Measurements from ENCODE around the gene SUSD3.

SUSD3 gene

GRCh38 chr9:93030642-93031628 is 27.6 kb upstream of the SUSD3 start:
- no peak for DNase-seq

DNA sequence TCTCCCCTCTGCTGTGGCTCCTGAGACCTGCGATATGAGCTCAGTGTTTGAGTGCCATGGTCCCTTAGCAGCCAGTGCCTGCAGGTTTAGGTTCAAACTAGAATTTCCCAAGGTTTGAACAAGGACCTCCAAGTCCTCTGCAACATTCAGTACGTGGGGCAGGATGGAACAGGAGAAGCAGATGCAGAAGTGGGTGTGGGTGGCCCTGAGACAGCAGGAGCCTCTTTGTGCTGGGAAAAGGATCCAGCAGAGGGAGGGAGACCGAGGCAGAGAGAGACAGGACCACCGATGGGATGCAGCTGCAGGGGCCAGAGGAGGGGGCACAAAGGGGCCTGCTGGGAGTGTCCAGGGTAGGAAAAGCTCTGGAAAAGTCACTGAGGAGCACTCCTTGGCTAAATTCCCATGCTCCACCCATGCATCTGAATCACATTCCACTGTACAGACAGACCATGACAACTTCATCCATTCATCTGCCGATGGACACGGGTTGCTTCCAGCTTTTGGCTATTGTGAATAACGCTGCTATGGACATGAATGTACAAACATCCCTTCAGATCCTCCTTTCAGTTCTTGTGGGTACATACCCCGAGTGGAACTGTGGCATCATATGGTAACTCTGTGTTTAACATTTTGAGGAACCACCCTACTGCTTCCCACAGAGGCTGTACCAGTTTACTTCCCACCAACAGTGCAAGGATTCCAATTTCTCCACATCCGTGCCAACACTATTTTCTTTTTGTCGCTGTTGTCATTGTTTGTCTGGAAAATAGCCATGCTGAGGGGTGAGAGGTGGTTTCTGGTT is 26.7 kb upstream of the SUSD3 start:
- no peak for DNase-seq

- no peak for DNase-seq
Observed at GRCh38 chr9:93032545-93032944, 26.0 kb upstream of the SUSD3 start.

DNA sequence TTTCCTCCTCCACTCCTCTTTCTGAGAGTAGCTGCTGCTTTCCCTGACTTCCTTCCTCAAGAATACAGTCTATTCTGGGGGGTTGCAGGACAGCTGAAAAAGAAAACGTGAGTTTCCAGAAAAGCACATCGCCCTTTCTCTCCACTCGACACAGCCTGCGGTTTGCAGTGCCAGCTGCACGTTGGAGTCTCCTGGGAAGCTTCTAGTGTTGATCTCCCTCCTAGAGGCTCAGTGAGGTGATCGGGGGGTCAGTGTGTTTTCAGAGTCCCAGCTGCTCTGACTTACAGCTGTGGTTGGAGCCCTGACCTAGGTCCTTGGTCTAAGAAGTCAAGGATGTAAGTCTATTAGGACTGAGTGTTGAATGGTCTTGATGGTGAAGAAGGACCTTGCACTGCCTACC is 25.0 kb upstream of the SUSD3 start:
- no peak for DNase-seq

- DNase-seq: no peak
Observed at GRCh38 chr9:93035106-93035660, 23.3 kb upstream of the SUSD3 start.

- no peak for DNase-seq
Observed at GRCh38 chr9:93035821-93036351, 22.6 kb upstream of the SUSD3 start.

GRCh38 chr9:93036887-93037475 is 21.5 kb upstream of the SUSD3 start:
- no peak for DNase-seq

- no peak for DNase-seq
Observed at GRCh38 chr9:93037476-93037971, 21.0 kb upstream of the SUSD3 start.

GRCh38 chr9:93038918-93039317 is 19.6 kb upstream of the SUSD3 start:
- DNase-seq: no peak

DNA sequence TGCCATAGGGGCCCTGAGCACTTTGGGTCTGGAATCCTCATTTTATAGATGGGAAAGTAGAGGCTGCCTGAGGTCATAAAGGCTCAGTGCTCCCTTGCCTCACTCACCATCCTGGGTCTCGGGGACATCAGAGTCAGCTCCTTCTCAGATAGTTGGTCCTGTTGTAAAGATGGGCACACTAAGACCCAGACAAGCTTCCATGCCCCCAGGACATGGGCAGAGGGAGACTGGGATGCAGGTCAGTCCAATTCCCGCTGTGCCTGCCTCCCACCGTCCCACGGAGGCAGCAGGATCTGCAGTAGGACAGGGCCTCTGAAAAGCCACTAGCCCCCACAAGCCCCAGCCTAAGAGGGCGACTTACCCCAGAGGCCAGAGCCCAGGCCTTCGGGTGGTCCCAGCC is 19.0 kb upstream of the SUSD3 start:
- DNase-seq: no peak

DNA sequence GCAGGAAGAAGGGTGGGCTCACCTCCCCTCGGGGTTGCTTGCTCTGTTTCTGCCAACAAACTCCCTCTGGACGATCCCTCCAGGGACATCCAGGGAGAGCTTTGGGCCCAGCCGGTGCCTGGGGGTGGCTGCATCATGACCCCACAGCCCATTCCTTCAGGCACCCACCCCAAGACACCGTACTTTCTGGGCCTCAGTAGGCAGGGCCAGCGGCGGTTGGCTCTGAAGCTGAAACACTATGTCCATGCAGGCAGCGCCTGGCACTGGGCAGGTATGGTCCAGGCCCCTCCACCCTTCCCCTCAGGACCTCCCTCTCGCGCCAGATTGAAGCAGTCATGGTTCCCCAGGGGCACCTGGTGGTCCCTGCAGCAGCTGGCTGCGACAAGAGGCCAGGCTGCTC is 18.5 kb upstream of the SUSD3 start:
- no peak for DNase-seq

DNA sequence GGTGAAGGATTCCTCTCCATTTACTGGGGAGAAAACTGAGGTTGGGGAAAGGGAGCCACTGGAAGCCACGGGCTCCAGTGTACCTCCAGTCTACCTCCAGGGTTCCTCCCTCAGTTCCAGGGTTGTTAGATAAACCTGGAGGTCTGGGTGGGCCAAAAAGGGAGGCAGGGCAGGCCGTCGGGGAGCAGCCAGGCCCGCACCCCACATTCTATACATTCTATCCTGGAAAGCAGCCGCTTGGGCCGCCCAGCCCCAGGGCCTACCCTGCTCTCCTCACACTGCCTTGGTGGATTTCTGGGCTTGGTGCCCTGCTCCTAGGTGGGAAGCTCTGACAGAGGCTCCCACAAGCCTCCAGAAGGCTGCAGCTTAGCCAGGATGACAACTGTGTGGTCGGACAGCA is 18.1 kb upstream of the SUSD3 start:
- no peak for DNase-seq

GRCh38 chr9:93041108-93041802 is 17.2 kb upstream of the SUSD3 start:
- DNase-seq: no peak

DNA sequence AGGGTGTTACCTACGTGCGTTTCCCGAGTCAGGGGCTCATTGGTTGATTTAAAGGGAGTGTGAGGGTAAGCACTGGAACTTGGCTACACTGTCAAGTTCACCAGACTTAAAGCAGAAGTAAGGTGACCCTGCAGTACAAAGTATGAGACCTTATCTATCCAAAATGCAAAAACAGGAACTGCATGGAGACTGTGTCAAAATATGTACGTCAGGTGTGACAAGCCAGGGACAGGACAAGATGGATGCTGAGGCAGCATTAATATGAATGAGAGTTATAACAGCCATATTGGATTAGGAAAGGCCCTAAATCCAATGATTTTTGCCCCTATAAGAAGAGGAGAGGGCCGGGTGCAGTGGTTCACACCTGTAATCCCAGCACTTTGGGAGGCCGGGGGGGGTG is 15.4 kb upstream of the SUSD3 start:
- no peak for DNase-seq

DNA sequence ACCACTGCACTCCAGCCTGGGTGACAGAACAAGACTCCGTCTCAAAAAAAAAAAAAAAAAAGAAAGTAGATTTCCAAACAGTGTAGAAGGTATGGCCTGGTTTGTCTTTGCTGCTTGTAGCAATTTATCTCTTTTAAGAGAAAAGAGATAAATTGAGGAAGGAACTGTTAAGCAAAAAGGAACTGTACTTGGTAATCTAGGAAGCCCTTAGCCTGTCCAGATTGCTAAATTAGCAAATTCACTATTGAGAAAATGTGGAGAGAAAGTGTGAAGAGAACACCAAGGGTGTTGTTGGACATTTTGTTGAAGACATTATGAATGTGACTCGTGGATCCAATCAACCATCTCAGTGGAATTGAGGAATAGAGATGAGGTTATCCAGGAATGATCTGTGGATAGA is 13.0 kb upstream of the SUSD3 start:
- no peak for DNase-seq

DNA sequence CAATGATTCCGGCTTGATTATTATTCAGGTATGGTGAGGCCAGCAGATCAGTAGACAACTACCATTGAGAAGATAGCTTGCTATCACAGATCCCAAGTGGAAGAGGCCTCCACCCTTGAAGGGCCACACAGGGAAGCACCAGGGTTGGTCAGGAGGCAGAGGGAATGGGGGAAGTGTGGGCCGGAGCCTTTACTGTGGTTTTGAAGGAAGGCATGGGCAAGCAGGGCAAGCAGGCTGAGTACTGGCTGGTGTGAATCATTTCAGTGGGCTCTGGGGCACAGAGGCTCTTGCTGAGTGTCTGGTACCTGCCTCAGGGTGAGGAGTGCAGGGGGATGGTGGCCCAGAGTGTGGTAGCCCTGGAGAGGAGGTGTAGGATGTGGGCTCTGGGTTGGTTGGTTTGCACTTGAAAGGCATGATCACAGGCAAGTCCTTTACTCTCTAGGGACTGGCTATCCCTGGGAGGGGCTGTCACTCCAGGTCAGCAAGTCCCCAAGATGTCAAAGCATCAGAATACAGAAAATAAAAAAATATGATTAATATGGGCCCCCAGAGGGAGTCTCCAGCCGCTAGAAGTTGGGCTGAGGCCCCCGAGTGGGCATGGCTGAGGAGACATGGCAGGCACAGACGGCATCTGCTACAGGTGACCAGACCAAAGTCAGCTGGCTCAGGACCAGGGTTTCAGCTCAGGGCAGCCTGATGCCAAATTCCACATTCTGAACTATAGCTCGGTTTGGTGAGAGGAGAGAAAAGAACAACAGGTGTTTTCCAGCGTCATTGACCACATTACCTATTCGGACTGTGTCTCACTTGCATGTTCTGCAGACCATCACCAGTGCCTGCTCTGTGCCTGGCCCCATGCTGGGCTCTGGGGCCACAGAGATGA is 9.7 kb upstream of the SUSD3 start:
- DNase-seq: no peak

- DNase-seq: no peak
Observed at GRCh38 chr9:93049491-93049890, 9.0 kb upstream of the SUSD3 start.

GRCh38 chr9:93050231-93050630 is 8.3 kb upstream of the SUSD3 start:
- DNase-seq: no peak

DNA sequence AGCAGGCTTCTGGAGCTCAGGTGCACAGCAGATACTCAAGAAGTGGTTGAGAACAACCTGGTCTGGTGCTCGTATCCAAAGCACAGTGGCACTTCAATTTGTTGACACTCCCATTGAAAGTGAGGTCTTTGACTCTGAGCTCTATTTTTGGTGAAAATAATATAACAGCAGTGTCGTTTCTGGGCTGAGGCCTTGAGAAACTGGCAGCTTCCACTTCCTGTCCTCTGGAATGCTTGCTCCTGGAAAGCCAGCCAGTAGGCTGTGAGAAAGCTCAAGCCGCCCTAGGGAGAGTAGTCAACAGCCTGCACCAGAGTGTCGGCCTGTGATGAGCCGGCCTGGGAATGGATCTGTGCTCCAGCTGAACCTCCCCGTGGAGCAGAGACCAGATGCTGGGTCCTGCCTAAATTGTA is 6.8 kb upstream of the SUSD3 start:
- no peak for DNase-seq

GRCh38 chr9:93052791-93053540 is 5.5 kb upstream of the SUSD3 start:
- no peak for DNase-seq
